Upper lobe of left lung (tissue), 4 donors: ENCODE measurements around the gene OR5A2.

ENCODE experiments used
- POLR2A ChIP-seq, 4 donors: fragments of 450-650 bp; IDR thresholded peaks; one replicate each; pipeline ENCODE4 v1.5.1; 2016 to 2017; ENCODE audit warnings: antibody characterized with exemption in 4 of 4, mild to moderate bottlenecking in 2 of 4
- POLR2AphosphoS5 ChIP-seq, 2 donors: sonication (generic); formaldehyde crosslinking; IDR thresholded peaks; one replicate each; pipeline ENCODE4 v1.5.1; 2017; ENCODE audit warnings: antibody characterized with exemption in 2 of 2
- TF ChIP-seq, protein P1 (sequence below), 6 experiments: fragments of 450-650 bp in 4 of 6; fragments of 200-600 bp in 2 of 6; sonication (generic) in 2 of 6; IDR thresholded peaks; one replicate each; pipeline ENCODE4 v1.5.1; 2016 to 2019; ENCODE audit warnings: antibody characterized with exemption in 6 of 6

DNA sequence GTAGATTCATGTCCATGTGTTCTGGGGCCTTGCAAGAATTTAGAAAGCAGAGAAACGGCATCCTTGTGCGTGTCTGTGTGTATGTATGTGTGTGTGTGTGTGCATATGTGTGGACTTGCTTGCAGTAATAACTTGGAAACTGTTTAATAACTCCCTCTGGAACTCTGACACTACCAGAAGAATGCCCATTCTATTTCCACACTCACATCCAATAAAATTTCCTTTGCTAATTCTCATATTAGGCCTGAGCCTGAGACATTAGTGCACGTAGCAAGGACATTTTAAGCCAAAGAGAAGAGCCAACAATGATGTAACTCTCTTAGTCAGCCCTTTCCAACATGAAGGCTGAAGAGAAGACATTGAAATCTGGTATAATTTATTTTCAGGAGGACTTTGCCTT lies 33.7 kb upstream of the OR5A2 start:
- TF ChIP-seq, protein P1, sequence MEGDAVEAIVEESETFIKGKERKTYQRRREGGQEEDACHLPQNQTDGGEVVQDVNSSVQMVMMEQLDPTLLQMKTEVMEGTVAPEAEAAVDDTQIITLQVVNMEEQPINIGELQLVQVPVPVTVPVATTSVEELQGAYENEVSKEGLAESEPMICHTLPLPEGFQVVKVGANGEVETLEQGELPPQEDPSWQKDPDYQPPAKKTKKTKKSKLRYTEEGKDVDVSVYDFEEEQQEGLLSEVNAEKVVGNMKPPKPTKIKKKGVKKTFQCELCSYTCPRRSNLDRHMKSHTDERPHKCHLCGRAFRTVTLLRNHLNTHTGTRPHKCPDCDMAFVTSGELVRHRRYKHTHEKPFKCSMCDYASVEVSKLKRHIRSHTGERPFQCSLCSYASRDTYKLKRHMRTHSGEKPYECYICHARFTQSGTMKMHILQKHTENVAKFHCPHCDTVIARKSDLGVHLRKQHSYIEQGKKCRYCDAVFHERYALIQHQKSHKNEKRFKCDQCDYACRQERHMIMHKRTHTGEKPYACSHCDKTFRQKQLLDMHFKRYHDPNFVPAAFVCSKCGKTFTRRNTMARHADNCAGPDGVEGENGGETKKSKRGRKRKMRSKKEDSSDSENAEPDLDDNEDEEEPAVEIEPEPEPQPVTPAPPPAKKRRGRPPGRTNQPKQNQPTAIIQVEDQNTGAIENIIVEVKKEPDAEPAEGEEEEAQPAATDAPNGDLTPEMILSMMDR (IDR thresholded peaks at IDR 0.05), result no peak
- TF ChIP-seq POLR2AphosphoS5 (IDR thresholded peaks at IDR 0.05), result no peak
- TF ChIP-seq POLR2A (IDR thresholded peaks at IDR 0.05), result no peak
